D721Med (cell line): Measurements from ENCODE around the gene FAR2.
"Not testable (repeated sequence)": the region's sequence is repeated elsewhere in the genome, so short reads cannot be mapped to it uniquely, and the experiment has no call there.

ENCODE experiments used
- DNase-seq: peaks from one replicate; pipeline ENCODE4 v3.0.0; 2011; ENCODE audit warnings: low spot score; ENCODE audit not compliant: insufficient read length
- FAIRE-seq: peaks from 2 replicates; lab custom pipeline; 2011; peaks lifted over from hg19 to GRCh38; lab: Jason Lieb, UNC
- TF ChIP-seq, protein P1 (sequence below): IDR thresholded peaks from 2 replicates; pipeline ENCODE4 v1.5.1; 2012; ENCODE audit warnings: mild to moderate bottlenecking, control low read depth; ENCODE audit not compliant: insufficient read depth; ENCODE audit errors: missing control alignments

Gene FAR2

DNA sequence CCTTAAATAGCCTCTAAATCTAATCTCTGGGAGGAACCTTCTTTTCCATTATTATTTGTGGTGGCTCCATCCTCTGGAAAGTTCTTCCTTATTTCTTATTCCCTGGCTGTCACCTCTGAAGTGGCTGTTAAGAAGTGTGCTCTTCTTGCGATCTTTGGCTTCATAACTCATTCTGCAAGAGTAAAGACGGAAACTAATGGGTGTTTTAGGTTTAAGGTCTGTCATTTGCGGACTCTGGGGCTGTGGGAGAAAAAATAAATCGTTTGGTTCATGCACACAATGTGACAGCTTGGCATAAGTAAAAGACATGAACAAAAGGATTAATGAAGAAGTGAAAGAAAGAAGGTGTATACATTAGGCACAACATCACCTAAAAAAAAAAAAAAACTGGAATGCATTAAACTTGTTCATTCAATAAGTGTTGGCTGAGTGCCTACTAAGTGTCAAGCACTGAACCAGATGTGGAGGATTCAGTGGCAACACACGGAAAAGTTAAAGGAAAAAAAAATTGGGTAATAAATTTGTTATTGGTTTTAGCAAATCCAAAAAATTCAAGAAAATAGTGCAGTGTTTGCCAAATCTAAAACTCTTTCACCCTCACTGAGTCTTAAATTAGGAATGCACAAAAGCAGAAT is 132.4 kb downstream of the FAR2 start:
- TF ChIP-seq, protein P1, sequence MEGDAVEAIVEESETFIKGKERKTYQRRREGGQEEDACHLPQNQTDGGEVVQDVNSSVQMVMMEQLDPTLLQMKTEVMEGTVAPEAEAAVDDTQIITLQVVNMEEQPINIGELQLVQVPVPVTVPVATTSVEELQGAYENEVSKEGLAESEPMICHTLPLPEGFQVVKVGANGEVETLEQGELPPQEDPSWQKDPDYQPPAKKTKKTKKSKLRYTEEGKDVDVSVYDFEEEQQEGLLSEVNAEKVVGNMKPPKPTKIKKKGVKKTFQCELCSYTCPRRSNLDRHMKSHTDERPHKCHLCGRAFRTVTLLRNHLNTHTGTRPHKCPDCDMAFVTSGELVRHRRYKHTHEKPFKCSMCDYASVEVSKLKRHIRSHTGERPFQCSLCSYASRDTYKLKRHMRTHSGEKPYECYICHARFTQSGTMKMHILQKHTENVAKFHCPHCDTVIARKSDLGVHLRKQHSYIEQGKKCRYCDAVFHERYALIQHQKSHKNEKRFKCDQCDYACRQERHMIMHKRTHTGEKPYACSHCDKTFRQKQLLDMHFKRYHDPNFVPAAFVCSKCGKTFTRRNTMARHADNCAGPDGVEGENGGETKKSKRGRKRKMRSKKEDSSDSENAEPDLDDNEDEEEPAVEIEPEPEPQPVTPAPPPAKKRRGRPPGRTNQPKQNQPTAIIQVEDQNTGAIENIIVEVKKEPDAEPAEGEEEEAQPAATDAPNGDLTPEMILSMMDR: no peak
- DNase-seq: no peak
- no peak for FAIRE-seq

DNA sequence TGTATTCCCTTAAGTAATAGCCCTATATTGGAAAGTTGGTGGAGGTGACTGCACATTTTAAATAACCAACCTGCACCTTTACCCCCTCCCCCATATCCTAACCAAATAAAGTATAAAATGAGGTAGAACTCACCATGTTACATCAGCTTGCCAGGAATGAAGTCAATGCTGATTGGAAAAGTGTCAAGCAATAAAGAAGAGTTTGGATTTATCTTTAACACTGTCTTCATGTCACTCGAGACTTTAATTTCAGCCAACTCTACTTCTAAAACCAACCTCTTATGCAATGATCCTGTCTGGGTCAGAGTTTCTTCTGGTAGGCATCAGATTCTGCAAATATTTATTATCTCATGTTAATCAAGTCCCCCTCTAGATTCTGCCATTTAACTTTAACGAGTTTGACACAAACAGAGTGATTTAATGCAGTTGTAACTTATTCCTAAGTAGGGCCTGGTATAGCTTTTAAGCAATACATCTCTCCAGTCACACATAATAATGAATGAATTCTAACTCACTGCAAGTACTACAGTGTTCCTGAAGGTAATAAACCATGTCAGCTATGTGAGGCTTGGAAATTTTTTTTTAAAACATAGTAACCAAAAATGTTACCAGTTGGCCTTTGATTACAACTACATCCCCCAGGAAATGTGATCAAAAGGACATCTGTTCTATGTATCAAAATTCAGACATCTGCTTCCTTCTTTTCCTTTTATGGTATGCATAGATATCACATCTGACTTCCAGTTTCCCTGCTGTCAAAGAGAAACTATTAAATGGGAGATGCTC is 133.1 kb downstream of the FAR2 start:
- TF ChIP-seq, protein P1: no peak
- FAIRE-seq (no peak), DNase-seq (no peak)

DNA sequence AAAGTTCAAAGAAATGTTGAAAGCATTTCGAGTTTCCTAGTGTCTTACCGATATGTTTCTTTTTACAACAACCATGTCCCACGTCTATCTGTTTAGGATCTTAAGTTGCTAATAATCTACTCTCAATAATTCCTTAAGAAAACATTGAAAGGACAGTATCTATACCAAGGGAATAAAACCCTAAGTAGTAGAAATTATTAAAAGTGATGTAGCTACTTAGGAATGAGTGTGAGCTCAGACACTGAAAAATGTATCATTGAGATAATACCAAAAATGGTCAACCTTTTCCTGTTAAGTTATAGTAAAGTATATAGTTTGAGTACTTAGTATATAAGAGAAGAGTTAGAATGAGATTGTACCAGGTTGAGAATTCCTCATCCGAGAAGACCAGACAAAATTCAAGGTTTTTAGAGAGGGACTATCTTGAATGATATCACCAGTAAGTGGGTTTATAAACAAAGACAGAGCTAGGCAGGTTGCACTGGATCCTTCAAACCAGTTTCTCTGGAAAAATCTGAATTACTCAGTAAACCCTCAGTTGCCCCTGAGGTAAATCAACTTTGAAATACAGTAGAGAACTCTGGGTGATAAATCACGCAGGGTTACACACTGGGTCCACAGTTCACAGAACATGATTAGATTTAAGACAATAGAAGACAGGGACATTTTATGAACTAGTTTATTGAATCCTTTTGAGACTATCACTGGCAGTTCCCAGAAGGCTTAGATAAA is 135.1 kb downstream of the FAR2 start:
- FAIRE-seq (no peak), DNase-seq (no peak)
- TF ChIP-seq, protein P1: no peak

DNA sequence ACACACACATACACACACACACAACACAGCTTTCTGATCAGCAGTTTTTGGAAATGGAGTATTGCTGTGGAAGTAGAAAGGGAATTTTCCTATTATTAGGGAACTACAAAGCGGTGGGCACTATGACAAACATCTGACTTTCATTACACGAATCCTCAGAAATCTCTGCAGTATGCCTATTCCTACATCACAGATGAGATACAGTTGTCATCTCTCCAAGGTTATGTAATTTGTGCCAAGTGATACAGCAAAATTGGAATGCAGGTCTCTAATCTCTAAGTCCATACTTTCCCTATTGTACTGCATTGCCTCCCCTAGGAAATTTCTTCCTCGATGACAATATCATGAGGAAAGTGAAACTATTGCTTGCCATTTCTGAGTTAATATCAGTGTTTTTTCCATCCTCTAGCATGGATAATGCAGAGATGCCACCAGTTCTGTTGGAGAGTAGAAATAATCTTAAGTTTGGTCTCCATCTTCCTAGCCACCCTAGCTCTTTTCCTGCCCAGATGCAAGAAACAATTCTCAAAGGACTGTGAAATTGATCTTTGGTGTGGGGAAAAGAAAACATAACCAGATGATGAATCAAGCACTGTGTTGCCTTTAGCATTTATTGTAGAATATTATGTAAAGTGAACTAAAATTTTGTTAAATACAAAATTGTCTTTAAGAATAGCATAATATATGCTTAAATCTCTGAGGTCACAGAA is 137.2 kb downstream of the FAR2 start:
- no peak for FAIRE-seq
- no peak for DNase-seq
- TF ChIP-seq, protein P1: no peak

DNA sequence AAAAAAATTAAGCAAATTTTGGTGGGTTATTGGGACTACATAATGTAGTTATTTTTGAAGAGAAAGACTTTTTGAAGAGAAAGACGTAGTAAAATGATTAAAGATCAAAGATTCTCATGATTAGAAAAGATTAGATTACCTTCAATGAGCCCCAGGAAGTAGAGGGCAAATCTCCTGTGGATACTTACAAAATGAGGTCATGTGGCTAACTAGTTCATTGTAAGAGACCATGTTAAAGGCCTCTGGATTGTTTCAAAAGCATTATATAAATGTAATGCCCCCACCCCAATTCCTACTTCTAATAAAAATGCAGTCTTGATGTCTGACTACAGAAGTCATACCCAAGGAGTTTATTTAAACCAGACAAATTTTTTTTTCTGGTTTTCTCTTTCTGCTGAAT is 138.5 kb downstream of the FAR2 start:
- TF ChIP-seq, protein P1: no peak
- FAIRE-seq: no peak
- no peak for DNase-seq

DNA sequence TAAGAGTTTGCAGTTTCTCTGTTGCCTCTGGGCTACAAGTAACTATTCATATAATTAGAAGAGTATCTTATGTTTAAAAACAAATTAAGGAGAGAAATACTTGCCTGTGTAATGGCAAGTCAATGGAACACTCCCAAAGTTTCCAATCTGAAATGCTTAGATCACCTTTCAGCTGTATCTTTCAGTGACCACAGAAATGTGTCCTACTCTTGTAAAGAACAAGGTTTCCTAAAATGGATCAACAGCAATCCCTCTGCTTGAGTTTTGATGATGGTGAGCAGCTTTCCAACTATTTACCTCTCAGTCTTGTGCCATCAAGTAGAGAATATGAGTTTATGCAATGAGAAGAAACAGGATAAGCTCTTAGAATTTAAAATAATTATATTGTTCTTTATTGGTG is 139.0 kb downstream of the FAR2 start:
- FAIRE-seq (no peak), DNase-seq (no peak)
- TF ChIP-seq, protein P1: no peak

DNA sequence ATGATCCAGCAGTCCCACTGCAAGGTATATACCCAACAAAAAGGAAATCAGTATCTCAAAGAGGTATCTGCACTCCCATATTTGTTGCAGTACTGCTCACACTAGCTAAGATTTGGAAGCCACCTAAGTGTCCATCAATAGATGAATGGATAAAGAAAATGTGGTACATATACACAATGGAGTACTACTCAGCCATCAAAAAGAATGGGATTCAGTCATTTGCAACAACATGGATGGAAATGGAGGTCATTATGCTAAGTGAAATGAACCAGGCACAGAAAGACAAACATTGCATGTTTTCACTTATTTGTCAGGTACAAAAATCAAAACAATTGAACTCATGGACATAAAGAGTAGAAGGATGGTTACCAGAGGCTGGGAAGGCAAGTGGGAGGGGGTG is 141.4 kb downstream of the FAR2 start:
- DNase-seq, FAIRE-seq: not testable (repeated sequence)
